ENCODE data around the gene ZNF778. TPM values are rescaled to one million over a fixed set of nuclear protein-coding genes. Genes with fewer than 3 reads are reported as not detected.
A peak's percentile ranks its signal among the peaks of the same experiment; 100 is the strongest.

Gene ZNF778
- total and polyA plus RNA-seq, 2 donors from 2014 or later = 2.2 to 12.7 TPM

DNA sequence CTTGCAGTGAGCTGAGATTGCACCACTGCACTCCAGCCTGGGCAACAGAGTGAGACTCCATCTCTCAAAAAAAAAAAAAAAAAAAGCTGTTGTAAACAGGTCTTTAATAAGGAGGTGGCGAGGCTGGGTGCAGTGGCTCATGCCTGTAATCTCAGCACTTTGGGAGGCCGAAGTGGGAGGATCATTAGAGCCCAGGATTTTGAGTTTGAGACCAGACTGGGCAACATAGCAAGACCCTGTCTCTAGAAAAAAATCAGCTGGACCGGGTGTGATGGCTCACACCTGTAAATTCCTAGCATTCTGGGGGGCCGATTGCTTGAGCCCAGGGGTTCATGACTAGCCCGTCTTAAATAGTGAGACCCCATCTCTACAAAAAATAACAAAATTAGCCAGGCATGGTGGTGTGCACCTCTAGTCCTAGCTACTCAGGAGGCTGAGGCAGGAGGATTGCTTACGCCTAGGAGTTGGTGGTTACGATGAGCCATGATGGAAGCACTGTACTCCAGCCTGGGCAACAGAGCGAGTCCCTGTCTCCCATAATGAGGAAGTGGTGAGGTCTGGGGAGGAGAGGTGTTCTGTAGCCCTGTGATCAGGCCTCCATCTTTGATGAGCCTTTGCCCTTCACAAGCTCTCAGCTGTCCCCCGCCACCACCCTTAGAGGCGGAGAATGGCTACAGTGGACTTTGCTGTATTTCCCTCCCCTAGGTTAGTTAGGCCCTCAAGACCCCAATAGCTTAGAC is 36.2 kb downstream of the ZNF778 start:
- Histone ChIP-seq H3K9me3 (ENCODE audit: control insufficient read depth in 2 of 3, insufficient read depth in 1 of 3, low read length in 3 of 3) (peaks cover 0 to 4% (median 0%) of the 10 kb centered on the region in 3 donors), H3K4me3 (ENCODE audit: low read length in 3 of 3) (no peak overlapping the region), H3K9ac (ENCODE audit: low read length in 3 of 3) (no peak overlapping the region), H3K36me3 (ENCODE audit: control insufficient read depth in 2 of 3, insufficient read depth in 3 of 3, low read length in 3 of 3) (no peaks in the 10 kb centered on the region), H3K27ac (ENCODE audit: low read depth in 2 of 2, low read length in 2 of 2) (no peak overlapping the region), H3K4me1 (ENCODE audit: control insufficient read depth in 2 of 3, insufficient read depth in 2 of 3, low read depth in 1 of 3, low read length in 3 of 3) (peaks cover 0 to 9% (median 0%) of the 10 kb centered on the region in 3 donors), H3K27me3 (ENCODE audit: control insufficient read depth, insufficient read depth, low read length) (no peaks in the 10 kb centered on the region)
- TF ChIP-seq, protein P1, sequence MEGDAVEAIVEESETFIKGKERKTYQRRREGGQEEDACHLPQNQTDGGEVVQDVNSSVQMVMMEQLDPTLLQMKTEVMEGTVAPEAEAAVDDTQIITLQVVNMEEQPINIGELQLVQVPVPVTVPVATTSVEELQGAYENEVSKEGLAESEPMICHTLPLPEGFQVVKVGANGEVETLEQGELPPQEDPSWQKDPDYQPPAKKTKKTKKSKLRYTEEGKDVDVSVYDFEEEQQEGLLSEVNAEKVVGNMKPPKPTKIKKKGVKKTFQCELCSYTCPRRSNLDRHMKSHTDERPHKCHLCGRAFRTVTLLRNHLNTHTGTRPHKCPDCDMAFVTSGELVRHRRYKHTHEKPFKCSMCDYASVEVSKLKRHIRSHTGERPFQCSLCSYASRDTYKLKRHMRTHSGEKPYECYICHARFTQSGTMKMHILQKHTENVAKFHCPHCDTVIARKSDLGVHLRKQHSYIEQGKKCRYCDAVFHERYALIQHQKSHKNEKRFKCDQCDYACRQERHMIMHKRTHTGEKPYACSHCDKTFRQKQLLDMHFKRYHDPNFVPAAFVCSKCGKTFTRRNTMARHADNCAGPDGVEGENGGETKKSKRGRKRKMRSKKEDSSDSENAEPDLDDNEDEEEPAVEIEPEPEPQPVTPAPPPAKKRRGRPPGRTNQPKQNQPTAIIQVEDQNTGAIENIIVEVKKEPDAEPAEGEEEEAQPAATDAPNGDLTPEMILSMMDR (IDR thresholded peaks at IDR 0.05; ENCODE audit: borderline replicate concordance, extremely low read depth, insufficient read depth) = no peak
- FAIRE-seq = no peak
- DNase-seq = no peak
- intact Hi-C loops (cut with DNase I) = no loop called here

DNA sequence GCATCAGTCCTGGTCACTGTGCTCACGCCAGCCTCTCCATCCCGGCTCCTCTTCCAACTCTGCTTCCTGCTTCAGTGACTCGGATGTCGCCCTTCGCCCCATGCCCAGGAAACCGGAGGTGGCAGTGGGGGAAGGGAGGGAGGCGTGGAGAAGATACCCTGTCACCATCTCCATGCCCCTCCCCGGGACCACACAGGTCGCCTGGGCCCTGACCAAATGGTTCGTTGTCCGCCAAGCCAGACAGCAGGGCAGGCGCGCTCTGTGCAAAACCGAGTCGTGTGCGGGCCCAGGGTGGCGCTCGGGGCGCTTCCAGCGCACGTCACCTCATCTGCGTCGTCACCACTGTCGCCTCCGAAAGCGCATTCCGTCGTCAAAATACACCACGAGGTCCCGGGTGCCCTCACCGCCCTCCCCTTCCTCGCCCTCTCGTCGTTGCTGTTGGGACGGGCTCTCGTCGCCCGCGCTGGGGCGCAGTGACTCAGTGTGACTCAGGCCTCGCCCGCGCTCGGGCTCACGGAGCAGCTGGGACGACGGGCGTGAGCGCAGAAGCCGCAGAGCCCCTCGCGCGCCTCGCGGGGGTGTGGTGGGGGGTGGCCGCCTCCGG is 39.2 kb downstream of the ZNF778 start:
- FAIRE-seq = no peak
- TF ChIP-seq, protein P1 (IDR thresholded peaks at IDR 0.05; ENCODE audit: borderline replicate concordance, extremely low read depth, insufficient read depth) = no peak
- Histone ChIP-seq H3K4me1 (ENCODE audit: control insufficient read depth in 2 of 3, insufficient read depth in 2 of 3, low read depth in 1 of 3, low read length in 3 of 3) (peaks cover 0 to 9% (median 0%) of the 10 kb centered on the region in 3 donors), H3K9ac (ENCODE audit: low read length in 3 of 3) (peak overlapping the region in 1 of 3 donors; percentile 46), H3K27ac (ENCODE audit: low read depth in 2 of 2, low read length in 2 of 2) (peak overlapping the region in 1 of 2 donors; percentile 76), H3K36me3 (ENCODE audit: control insufficient read depth in 2 of 3, insufficient read depth in 3 of 3, low read length in 3 of 3) (no peaks in the 10 kb centered on the region), H3K9me3 (ENCODE audit: control insufficient read depth in 2 of 3, insufficient read depth in 1 of 3, low read length in 3 of 3) (no peaks in the 10 kb centered on the region), H3K4me3 (ENCODE audit: low read length in 3 of 3) (peak overlapping the region; percentile 26 to 71 (median 56)), H3K27me3 (ENCODE audit: control insufficient read depth, insufficient read depth, low read length) (no peaks in the 10 kb centered on the region)
- peak; percentile 87 to 90 (median 88) for DNase-seq
- intact Hi-C loops (cut with DNase I) = no loop called here

DNA sequence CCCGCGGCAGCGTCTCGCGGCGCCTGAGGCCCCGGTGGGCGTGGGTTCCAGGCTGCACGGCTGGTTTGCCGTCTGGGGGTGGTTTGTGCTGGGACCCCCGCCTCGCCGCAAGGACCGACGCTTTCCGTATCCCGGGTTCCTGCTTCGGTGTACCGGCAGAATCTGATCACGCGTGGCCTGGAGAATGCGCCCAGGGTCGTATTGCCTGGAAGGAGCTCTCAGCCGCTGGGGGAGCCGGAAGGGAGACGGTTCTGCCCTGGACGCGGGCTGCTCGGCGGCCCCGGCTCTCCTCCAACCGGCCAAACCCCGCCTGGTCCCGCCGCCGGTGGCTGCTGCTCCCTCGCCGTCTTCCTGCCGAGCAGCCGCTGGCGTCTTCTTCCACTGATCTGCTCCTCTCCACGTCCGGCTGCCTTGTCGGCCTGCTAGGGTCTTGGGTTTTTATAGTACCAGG is 39.8 kb downstream of the ZNF778 start:
- intact Hi-C loops (cut with DNase I) = no loop called here
- TF ChIP-seq, protein P1 (IDR thresholded peaks at IDR 0.05; ENCODE audit: borderline replicate concordance, extremely low read depth, insufficient read depth) = no peak
- Histone ChIP-seq H3K36me3 (ENCODE audit: control insufficient read depth in 2 of 3, insufficient read depth in 3 of 3, low read length in 3 of 3) (no peaks in the 10 kb centered on the region), H3K4me1 (ENCODE audit: control insufficient read depth in 2 of 3, insufficient read depth in 2 of 3, low read depth in 1 of 3, low read length in 3 of 3) (peaks cover 0 to 9% (median 3%) of the 10 kb centered on the region in 3 donors), H3K27me3 (ENCODE audit: control insufficient read depth, insufficient read depth, low read length) (no peaks in the 10 kb centered on the region), H3K27ac (ENCODE audit: low read depth in 2 of 2, low read length in 2 of 2) (peak overlapping the region in 1 of 2 donors; percentile 76), H3K9ac (ENCODE audit: low read length in 3 of 3) (peak overlapping the region in 1 of 3 donors; percentile 40), H3K9me3 (ENCODE audit: control insufficient read depth in 2 of 3, insufficient read depth in 1 of 3, low read length in 3 of 3) (no peaks in the 10 kb centered on the region), H3K4me3 (ENCODE audit: low read length in 3 of 3) (peak overlapping the region in 2 of 3 donors; percentile 29 to 71)
- peak; percentile 35 to 72 (median 43) for DNase-seq
- no peak for FAIRE-seq
